NCI-H1105 (cell line): ENCODE results near the gene HOXB5.

ENCODE experiments used
- DNase-seq: peaks from one replicate; lab custom pipeline; 2025; lab: John Stamatoyannopoulos, UW

The HOXB5 gene

GRCh38 chr17:48601539-48602425 lies 8.2 kb upstream of the HOXB5 start:
- no peak for DNase-seq

GRCh38 chr17:48601207-48601538 lies 7.6 kb upstream of the HOXB5 start:
- DNase-seq = no peak

- DNase-seq = no peak
Observed at GRCh38 chr17:48600244-48601098, 6.9 kb upstream of the HOXB5 start.

DNA sequence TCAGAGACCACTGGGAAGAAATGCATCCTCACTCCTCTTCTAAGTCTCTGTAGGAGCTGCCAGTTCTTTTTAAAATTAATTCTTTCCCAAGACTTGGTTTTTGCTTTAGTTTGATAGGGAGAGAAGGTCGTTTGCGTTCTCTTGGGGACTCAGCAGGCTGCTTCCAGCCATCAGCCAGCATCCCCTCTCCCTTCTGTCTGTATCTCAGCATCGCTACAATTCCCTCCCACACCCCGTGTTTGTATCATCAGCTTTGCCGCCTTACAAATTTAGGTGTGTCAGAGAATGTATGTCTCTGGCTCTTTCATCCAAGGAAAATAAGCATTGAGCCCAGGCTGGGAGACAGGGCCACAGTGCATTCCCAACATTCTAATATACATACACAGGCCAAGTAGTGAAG lies 5.8 kb upstream of the HOXB5 start:
- no peak for DNase-seq

GRCh38 chr17:48598736-48599135 lies 5.2 kb upstream of the HOXB5 start:
- no peak for DNase-seq

- DNase-seq = peak; percentile 17
Observed at GRCh38 chr17:48597778-48598631, 4.4 kb upstream of the HOXB5 start.

GRCh38 chr17:48597528-48597777 lies 3.9 kb upstream of the HOXB5 start:
- DNase-seq = no peak

DNA sequence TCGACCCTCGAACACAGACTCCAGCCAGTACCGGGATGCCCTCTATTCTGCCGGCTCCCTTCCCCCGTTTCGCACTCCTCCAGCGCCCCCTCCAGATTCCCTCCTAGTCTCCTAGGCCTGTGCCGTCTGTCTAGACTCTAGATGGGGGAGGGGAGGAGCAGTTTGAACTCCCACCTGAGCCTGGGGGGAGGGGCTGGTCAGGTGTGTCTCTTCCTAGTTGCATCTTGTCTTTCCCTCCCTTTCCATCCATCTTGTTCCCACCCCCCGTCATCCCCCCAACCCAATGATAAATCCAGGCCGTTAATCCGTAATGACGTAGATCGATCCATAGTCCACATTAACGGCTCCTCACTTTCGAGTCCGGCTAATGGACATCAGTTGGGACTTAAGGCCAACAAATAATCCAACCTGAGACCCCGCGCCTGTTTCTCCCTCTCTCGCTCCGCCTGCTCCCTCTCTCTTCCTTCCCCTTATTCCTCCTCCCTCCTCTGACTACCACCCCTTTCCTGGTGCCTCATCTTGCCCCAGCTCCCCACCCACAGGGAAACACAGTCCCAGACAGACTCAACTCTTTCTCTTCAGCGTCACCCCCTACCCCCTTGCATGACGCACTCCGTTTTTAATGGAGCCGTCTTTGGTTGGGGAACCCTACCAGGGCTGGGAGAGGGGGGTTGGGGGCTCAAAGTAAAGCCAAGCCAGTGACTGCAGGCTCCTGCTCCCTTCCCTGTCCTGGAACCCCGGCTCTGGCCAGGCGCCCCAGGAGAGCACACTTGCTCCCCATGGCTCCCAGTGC lies 3.4 kb upstream of the HOXB5 start:
- DNase-seq = no peak

DNA sequence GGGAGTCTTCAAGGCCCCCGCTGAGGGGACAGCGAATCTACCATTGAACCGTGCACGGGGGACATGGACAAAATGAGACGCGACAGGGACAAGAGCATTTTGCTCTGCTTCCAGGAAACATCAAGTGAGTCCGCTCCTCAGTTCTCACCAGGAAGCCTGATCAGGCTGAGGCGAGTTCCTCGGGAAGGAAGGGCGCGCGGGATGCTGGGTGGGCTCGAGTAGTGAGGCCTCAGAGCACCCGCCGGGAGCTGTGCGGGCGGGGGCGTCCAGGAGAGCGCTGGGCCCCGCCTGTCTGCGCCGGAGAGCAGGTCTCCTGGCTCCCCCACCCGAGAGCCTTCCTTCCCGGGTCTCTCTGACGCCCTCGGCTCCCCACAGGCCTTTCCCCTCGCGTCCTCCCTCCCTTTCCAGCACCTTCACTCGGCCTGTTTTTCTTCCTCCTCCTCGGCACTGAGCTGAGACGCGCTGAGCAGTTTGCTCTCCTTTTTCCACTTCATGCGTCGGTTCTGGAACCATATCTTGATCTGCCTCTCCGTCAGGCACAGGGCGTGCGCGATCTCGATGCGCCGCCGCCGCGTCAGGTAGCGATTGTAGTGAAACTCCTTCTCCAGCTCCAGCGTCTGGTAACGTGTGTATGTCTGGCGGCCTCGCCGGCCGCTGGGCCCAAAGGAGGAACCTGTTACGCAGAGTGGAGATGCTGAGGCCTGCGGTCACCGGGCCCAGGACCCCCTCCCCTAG lies 2.6 kb upstream of the HOXB5 start:
- DNase-seq = no peak

DNA sequence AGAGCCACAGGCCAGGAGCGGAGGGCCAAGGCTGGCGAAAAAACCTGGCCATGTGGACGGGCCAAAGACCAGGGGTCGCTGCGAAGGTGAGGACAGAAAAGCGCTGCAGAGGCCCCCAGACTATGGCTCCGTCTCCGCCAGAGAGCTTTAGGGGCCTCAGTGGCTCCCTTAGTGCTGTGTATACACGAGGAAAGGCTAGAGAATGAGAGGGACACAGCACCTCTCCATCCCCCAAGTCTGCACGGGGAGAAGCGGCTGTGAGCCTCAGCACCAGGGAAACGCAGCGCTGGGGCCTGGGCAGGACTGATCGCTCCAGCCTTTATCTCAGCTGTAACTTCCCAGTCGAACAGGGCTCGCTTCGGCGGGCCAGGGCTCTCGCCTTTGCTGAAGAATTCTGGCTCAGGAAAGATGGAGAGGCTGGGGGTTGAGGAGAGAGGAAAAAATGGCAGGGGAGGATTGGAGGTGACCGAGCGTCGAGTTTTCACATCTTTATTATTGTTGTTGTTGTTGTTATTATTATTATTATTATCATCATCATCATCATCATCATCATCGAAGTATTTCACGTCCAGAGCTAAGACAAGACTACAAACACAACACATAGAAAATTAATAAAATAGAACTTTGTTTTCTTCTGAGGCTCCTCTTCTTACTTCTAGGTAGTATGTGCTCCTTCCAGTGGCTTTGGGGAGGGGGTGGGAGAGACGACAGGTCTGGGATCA lies 1.9 kb upstream of the HOXB5 start:
- DNase-seq = no peak

- no peak for DNase-seq
Observed at GRCh38 chr17:48594538-48595277, 1.1 kb upstream of the HOXB5 start.

DNA sequence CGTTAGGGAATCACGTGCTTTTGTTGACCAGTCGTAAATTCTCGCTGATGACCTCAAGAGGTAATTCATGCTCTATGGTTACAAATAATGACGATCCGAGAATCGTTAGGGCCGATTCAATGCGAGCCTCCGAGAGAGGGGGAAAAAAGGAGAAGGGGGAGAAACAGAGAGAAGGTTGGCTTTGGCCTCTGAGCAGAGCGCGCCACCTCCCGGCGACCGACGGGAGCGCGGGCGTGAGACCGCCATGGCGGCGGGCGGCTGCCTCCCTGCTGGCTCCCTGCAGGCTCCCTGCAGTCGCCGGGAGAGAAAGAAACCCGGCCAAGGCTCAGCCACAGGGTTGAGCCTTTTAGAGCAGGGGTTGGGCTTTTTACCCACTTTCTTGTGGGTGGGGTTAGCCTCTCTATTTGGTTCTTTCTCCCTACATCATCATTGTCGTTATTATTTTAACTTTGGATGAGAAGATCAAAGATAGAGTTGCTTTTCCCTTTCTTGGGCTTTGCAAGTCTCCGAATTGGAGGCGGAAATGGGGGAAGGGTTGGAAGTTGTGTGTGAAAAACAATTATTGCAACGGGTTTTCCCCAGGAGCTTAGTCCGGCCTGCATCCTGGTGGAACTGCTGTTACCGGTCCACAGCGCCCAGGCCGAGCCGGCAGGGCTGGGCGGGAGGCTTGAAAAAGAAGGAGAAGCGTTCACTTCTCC lies 410 bp upstream of the HOXB5 start:
- peak; percentile 73 for DNase-seq

DNA sequence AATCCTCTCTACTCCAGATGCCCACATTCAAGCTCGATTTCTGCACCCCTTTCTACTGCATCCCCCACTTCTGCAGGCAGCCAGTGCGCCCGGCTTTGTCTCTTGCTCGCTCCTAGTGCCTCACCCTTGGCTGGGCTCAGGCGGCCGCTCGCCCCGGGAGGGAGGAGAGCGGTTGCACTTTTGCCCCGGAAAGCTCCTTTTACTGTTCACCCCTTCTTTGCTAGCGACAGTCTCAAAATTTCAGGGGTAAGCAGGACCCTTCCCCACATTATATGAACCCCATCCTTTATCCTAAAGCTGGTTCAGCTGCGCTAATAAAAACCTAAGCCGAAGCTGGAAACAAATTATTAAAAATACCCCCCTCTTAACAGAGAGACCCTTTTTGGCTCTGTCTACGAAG lies 1.0 kb downstream of the HOXB5 start:
- DNase-seq = no peak

- DNase-seq = no peak
Observed at GRCh38 chr17:48592057-48592514, 1.5 kb downstream of the HOXB5 start.

GRCh38 chr17:48591255-48592056 lies 2.1 kb downstream of the HOXB5 start:
- DNase-seq = no peak

DNA sequence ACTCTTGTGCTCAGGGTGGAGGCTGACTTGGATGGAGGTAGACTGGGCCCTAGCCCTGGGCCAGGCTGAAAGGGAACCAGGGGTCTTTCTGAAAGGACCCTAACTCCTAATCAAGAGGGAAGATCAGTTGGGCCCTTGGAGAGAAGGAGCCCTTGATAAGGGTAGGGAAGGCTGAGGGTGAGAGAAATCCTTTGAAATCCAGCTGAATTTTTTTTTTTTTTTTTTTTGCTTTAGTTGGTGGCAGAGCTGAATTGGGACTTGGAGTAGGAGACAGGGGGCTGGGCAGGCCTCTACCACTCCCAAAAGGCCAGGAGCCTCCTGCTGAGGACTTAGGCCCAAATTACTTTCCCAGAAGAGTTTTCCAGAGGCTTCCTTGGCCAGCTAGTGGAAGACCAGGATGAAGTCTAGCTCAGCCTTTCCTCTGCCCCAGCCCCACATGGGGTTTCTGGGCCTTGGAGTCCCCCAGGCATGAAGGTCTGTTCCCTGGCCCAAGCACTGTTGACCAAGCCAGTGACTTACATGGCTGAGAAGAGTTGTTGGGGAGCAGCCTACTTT lies 2.9 kb downstream of the HOXB5 start:
- no peak for DNase-seq

- no peak for DNase-seq
Observed at GRCh38 chr17:48589831-48590606, 3.6 kb downstream of the HOXB5 start, which contains the start of gene HOXB3. HOXB3 (minus strand) TSS chr17:48590241; CDS start chr17:48552474, 37,767 bp downstream.
